H9 (cell line): ENCODE data around the gene MEGF9. TPM values are rescaled to one million over a fixed set of nuclear protein-coding genes. Genes with fewer than 3 reads are reported as not detected.

ENCODE experiments used
- total RNA-seq: library from RNA; stranded (reverse); gene quantifications from 2 replicates; pipeline ENCODE4 v1.2.1, GENCODE V29; 2021

Gene MEGF9
- total RNA-seq, 1 experiment from 2014 or later, result 0.94 TPM

Other genes starting within 250 kb of the MEGF9 start
- gene CDK5RAP2, start 134.3 kb downstream of the MEGF9 start, total RNA-seq, result 51.9 and 56.4 TPM in 2 replicates
- 60.9 and 62.1 TPM in 2 replicates for gene FBXW2, start 78.9 kb upstream of the MEGF9 start, total RNA-seq
- 64.9 and 68.9 TPM in 2 replicates for gene PSMD5, start 128.5 kb upstream of the MEGF9 start, total RNA-seq
- gene PHF19, start 162.7 kb upstream of the MEGF9 start, total RNA-seq, result 66.7 and 66.8 TPM in 2 replicates
- gene TRAF1, start 212.3 kb upstream of the MEGF9 start, total RNA-seq, result 1.4 and 1.5 TPM in 2 replicates